Endothelial cell (in vitro differentiated cells): ENCODE data around the gene CCDC3. TPM values are rescaled to one million over a fixed set of nuclear protein-coding genes. Genes with fewer than 3 reads are reported as not detected.

Experiments
- DNase-seq: peaks from one replicate; pipeline ENCODE4 v3.0.0; 2021; ENCODE audit warnings: low spot score
- H3K27ac Mint-ChIP-seq: one replicate; pipeline ENCODE4 v1.8.0; 2021; ENCODE audit warnings: mixed read lengths, inconsistent platforms; ENCODE audit not compliant: unreplicated experiment
- H3K27me3 Mint-ChIP-seq: one replicate; pipeline ENCODE4 v1.8.0; 2021; ENCODE audit warnings: mild to moderate bottlenecking, moderate library complexity, mixed read lengths, inconsistent platforms; ENCODE audit not compliant: unreplicated experiment
- H3K36me3 Mint-ChIP-seq: one replicate; pipeline ENCODE4 v1.8.0; 2021; ENCODE audit warnings: mild to moderate bottlenecking, low read depth, mixed read lengths, inconsistent platforms; ENCODE audit not compliant: unreplicated experiment
- H3K4me1 Mint-ChIP-seq: one replicate; pipeline ENCODE4 v1.8.0; 2021; ENCODE audit warnings: mild to moderate bottlenecking, mixed read lengths, inconsistent platforms; ENCODE audit not compliant: unreplicated experiment
- H3K4me3 Mint-ChIP-seq: one replicate; pipeline ENCODE4 v1.8.0; 2021; ENCODE audit warnings: mild to moderate bottlenecking, mixed read lengths, inconsistent platforms; ENCODE audit not compliant: unreplicated experiment
- H3K9me3 Mint-ChIP-seq: one replicate; pipeline ENCODE4 v1.8.0; 2021; ENCODE audit warnings: mixed read lengths, inconsistent platforms; ENCODE audit not compliant: unreplicated experiment
- CTCF ChIP-seq: fragments of 200-600 bp; sonication (generic); IDR thresholded peaks from one replicate; pipeline ENCODE4 v1.5.0; 2021; ENCODE audit warnings: antibody characterized with exemption; ENCODE audit not compliant: unreplicated experiment
- total RNA-seq: library from RNA; stranded (reverse); fragmentation: NEBNext Ultra II Directional; extraction: Animal tissue kit (Norgen Biotek cat#: 25700); gene quantifications from one replicate; pipeline ENCODE4 v1.2.1, GENCODE V29; 2021; ENCODE audit not compliant: unreplicated experiment

The CCDC3 gene
- total RNA-seq, 1 donor from 2014 or later = 26.1 TPM

- H3K9me3 Mint-ChIP-seq = peaks cover 4% of the 10 kb centered on the region
- DNase-seq = no peak
- H3K36me3 Mint-ChIP-seq = peaks cover 6% of the 10 kb centered on the region
- H3K27me3 Mint-ChIP-seq = no peaks in the 10 kb centered on the region
- TF ChIP-seq CTCF = no peak
- no peak overlapping the region for H3K27ac Mint-ChIP-seq
- H3K4me1 Mint-ChIP-seq = peaks cover 11% of the 10 kb centered on the region
- H3K4me3 Mint-ChIP-seq = no peak overlapping the region
Measured at GRCh38 chr10:12910835-12911234, 90.7 kb downstream of the CCDC3 start.

DNA sequence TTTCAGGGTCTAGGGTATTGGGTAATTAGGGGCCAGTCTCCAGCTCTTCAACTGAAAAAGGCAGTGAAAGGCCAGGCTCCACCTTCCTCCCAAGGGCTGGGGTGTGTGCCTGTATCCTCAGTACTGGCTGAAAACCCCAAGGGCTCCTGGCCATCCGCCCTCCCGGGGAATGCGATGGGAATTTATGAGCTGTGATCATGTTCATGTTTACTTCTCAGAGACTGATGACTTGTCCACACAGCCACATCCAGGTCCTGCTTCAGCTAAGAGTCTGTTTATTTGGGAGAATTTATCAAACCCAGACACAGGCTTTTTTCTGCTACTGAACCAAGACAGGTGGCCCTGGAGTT is 91.7 kb downstream of the CCDC3 start:
- Mint-ChIP-seq H3K9me3 (peaks cover 4% of the 10 kb centered on the region), H3K27me3 (no peaks in the 10 kb centered on the region), H3K4me1 (peaks cover 15% of the 10 kb centered on the region), H3K36me3 (peaks cover 6% of the 10 kb centered on the region), H3K4me3 (no peak overlapping the region), H3K27ac (no peak overlapping the region)
- DNase-seq = no peak
- no peak for TF ChIP-seq CTCF

DNA sequence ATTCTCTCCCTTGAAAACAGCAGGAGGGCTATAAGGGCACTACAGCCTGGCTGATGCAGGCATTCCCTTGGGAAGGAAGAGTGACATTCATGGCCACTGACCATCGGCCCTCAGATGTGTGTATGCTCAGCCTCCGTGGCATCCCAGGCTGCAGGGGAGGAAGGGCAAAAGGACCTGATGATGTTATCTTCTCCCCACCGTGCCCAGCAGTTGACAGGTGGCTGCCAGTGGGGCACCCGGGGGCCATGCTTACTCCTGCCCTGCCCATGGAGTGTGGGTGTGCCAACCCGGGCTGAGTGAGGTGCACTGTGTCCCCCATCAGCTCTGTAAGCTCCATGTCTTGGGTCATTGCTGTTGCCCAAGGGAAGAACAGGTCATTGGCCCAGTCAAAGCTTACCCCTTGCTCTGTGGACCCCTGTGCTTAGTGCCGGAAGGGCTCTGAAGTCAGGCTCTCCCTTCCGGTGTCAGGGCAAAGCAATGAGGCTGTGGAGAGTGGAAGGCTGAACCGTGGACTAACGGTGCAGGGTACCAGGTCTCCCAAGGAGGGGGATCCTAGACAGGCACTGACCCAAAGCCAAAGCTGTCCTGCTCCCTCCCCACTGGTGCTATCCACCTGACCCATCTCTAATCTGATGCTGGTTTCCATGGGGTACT is 92.2 kb downstream of the CCDC3 start:
- Mint-ChIP-seq H3K36me3 (peaks cover 6% of the 10 kb centered on the region), H3K27ac (no peak overlapping the region), H3K4me3 (no peak overlapping the region), H3K4me1 (peaks cover 15% of the 10 kb centered on the region), H3K9me3 (peaks cover 4% of the 10 kb centered on the region), H3K27me3 (no peaks in the 10 kb centered on the region)
- DNase-seq = no peak
- TF ChIP-seq CTCF = no peak

GRCh38 chr10:12908773-12909172 is 92.7 kb downstream of the CCDC3 start:
- TF ChIP-seq CTCF = no peak
- no peak for DNase-seq
- peaks cover 15% of the 10 kb centered on the region for H3K4me1 Mint-ChIP-seq
- no peak overlapping the region for H3K27ac Mint-ChIP-seq
- no peak overlapping the region for H3K4me3 Mint-ChIP-seq
- H3K36me3 Mint-ChIP-seq = peaks cover 6% of the 10 kb centered on the region
- H3K27me3 Mint-ChIP-seq = no peaks in the 10 kb centered on the region
- peaks cover 4% of the 10 kb centered on the region for H3K9me3 Mint-ChIP-seq

DNA sequence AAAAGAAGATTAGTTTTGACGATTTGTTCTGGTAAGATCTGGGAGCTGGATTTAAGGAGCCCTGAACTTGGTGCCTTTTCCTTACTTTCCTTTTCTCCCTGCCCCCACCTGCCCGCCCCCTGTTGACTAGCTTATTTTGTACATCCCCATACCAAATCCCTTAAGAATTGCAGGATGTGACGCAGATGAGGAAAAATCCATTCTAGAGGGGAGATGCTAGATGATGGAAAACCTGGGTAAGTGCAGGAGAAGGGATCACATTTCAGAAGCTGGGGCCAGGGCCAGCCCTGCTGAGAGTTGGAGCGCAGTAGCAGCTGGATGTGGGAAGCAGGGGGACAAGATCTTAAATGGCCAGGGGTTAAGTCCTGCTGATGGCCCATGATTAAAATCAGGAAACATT is 93.9 kb downstream of the CCDC3 start:
- Mint-ChIP-seq H3K9me3 (peaks cover 4% of the 10 kb centered on the region), H3K4me1 (peaks cover 15% of the 10 kb centered on the region), H3K27me3 (no peaks in the 10 kb centered on the region), H3K27ac (no peak overlapping the region), H3K4me3 (no peak overlapping the region), H3K36me3 (peaks cover 6% of the 10 kb centered on the region)
- DNase-seq = no peak
- no peak for TF ChIP-seq CTCF
